HG03432 (cell line): ENCODE data around the gene PPP2R3A.
A peak's percentile ranks its signal among the peaks of the same experiment; 100 is the strongest.

ENCODE experiments used
- ATAC-seq: cut with Tn5 transposase; IDR thresholded peaks from one replicate; pipeline ENCODE4 v1.9.1; 2021; ENCODE audit warnings: mild to moderate bottlenecking, moderate library complexity; ENCODE audit not compliant: unreplicated experiment

PPP2R3A gene

DNA sequence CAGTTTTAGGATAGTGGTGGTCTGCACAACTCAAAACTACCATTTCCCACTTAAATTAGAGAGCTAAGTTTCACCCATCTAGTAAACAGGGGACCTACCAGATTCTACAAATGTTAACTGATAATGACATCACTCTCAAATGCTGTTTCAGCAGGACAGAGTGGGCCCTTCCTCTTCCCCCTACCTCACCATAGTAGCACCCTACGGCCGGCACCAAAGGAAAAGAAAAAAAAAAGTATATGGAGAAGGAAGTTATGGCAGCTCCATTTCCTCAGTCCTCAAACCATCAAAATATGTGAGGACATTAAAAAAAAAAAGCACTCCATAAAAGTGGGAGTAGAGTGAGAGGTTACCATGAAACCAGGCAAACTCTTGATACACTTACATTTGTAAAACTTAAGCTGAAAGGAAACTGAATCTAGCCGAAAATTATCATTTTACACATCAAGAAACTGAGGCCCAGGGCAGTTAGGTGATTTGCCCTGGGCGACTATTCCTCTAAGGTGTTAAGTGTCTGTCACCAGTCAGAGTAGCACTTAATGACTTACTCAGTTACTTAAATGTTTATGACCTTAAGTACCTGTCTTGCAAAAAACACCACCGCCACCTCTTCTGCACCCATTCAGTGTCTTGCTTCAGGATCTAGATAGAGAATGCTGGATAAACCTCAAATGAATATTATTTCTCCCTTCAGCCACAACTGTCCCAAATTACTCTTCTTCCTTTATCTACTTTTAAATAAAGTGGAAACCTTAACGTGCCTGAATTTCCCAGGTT is 227.9 kb downstream of the PPP2R3A start:
- no peak for ATAC-seq

GRCh38 chr3:136194409-136195257 is 229.1 kb downstream of the PPP2R3A start:
- ATAC-seq, result no peak

DNA sequence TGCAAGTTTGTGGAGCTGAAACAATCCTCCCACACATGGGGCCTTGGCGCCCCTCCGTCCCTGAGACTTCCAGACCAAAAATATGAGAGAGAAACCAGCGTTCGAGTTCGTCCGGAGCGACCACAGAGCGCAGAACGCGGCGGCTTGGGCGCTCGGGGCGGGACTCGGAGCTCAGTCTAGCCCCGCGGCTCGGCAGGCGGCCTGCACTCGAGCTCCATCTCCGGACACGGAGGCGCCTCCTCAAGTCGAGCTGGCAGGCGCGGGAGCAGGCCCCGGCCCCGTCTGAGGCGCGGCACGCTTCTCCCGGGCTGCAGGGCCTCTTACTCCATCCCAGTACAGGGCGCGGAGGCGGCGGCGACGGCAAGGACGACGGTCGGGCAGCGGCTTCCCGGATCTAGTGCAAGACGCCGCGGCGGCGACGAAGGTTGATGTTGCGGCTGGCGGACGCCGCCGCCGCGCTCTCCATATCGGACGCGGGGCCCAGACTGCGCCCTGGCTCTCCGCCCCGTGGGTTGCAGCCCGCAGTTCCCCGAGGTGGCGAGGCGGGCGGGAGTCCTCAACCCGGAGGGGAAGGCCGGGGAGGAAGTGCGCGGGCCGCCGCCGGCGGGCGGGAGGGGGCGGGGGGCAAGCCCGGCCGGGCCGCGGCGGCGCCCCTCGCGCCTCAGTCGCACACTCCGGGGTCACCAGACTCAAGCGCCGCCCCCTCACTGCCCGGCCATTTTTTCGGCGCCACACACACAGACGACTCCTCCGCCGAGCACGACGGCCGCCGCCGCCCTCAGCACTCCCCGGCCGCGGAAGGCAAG is 229.9 kb downstream of the PPP2R3A start:
- peak; percentile 44 for ATAC-seq

DNA sequence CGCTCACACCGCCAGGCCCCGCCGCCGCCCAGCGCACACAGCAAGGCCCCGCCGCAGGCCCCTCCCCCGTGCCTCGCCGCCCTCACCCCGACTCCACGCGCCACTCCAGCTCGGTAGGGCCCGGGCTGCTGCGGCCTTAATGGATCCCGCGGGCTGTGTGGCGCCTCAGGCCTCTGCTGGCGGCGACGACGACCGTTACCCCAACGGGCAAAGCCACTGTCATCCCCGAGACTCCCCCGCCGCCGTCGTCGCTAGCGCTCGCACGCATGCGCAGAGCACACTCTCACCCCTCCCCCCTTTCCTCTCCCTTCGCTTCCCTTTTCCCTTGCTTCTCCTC is 230.5 kb downstream of the PPP2R3A start, which contains the start of gene MSL2:
TSS of gene MSL2 (minus strand) at position 272 of the 337 bp plus-strand sequence. CDS start 1,222 bp downstream, outside the sequence.
- no peak for ATAC-seq

- ATAC-seq, result peak; percentile 74
These were observed 231.1 kb downstream of the PPP2R3A start for GRCh38 chr3:136196401-136197158.

- ATAC-seq, result no peak
These were observed 231.7 kb downstream of the PPP2R3A start for GRCh38 chr3:136197159-136197793.
